Mesenchymal stem cell (in vitro differentiated cells and primary cell): ENCODE data around the gene CTNNA1.

Experiments
- DNase-seq: peaks from one replicate; pipeline ENCODE4 v3.0.0-alpha.2; 2013
- H2AFZ ChIP-seq: one replicate; pipeline ENCODE4 v1.6.1; 2013; ENCODE audit warnings: low read depth, mild to moderate bottlenecking, control low read depth, inconsistent platforms, low read length, moderate library complexity
- H2AK5ac ChIP-seq: 2 replicates; pipeline ENCODE4 v1.6.1; 2013; ENCODE audit warnings: low read length, moderate library complexity, mild to moderate bottlenecking, inconsistent platforms; ENCODE audit not compliant: severe bottlenecking
- H2BK120ac ChIP-seq: one replicate; pipeline ENCODE4 v1.6.1; 2013; ENCODE audit warnings: low read depth, mild to moderate bottlenecking, inconsistent platforms, low read length, moderate library complexity
- H2BK12ac ChIP-seq, 2 experiments: one replicate each; pipeline ENCODE4 v1.6.1; 2013; ENCODE audit warnings: inconsistent platforms in 2 of 2, low read length in 2 of 2, mild to moderate bottlenecking in 2 of 2, moderate library complexity in 2 of 2, control low read depth in 1 of 2
- H2BK15ac ChIP-seq: one replicate; pipeline ENCODE4 v1.6.1; 2013; ENCODE audit warnings: mild to moderate bottlenecking, low read depth, inconsistent platforms; ENCODE audit not compliant: poor library complexity, severe bottlenecking
- H2BK5ac ChIP-seq: 2 replicates; pipeline ENCODE4 v1.6.1; 2013; ENCODE audit warnings: low read depth, mild to moderate bottlenecking, low read length, control low read depth, inconsistent platforms; ENCODE audit not compliant: poor library complexity, severe bottlenecking
- H3K14ac ChIP-seq, 2 experiments: one replicate each; pipeline ENCODE4 v1.6.1; 2013; ENCODE audit warnings: inconsistent platforms in 2 of 2, low read length in 2 of 2, control low read depth in 1 of 2, mild to moderate bottlenecking in 1 of 2, moderate library complexity in 1 of 2
- H3K18ac ChIP-seq, 2 experiments: one replicate each; pipeline ENCODE4 v1.6.1; 2013; ENCODE audit warnings: inconsistent platforms in 2 of 2, low read length in 2 of 2, control low read depth in 1 of 2, low read depth in 1 of 2, mild to moderate bottlenecking in 1 of 2
- H3K23ac ChIP-seq, 2 experiments: one replicate each; pipeline ENCODE4 v1.6.1; 2013; ENCODE audit warnings: inconsistent platforms in 2 of 2, low read length in 2 of 2, mild to moderate bottlenecking in 2 of 2, moderate library complexity in 2 of 2, control low read depth in 1 of 2
- H3K27ac ChIP-seq: 2 replicates; pipeline ENCODE4 v1.5.1; 2013; ENCODE audit warnings: mild to moderate bottlenecking, moderate library complexity, low read length, control low read depth, inconsistent platforms; ENCODE audit not compliant: poor library complexity, severe bottlenecking
- H3K27me3 ChIP-seq, 2 experiments: 2 replicates each; pipeline versions ENCODE4 v1.6.1 to v1.7.0; 2013; ENCODE audit warnings: low read length in 2 of 2, mild to moderate bottlenecking in 2 of 2, moderate library complexity in 2 of 2, control low read depth in 1 of 2, inconsistent platforms in 1 of 2; ENCODE audit not compliant: control insufficient read depth in 1 of 2, insufficient read depth in 1 of 2
- H3K36me3 ChIP-seq, 2 experiments: 2 replicates each; pipeline versions ENCODE4 v1.6.1 to v1.7.0; 2013; ENCODE audit warnings: low read length in 2 of 2, control low read depth in 1 of 2, inconsistent platforms in 1 of 2, low read depth in 1 of 2, mild to moderate bottlenecking in 1 of 2; ENCODE audit not compliant: insufficient read depth in 2 of 2, control insufficient read depth in 1 of 2
- H3K4ac ChIP-seq, 2 experiments: one replicate each; pipeline ENCODE4 v1.6.1; 2013; ENCODE audit warnings: inconsistent platforms in 2 of 2, low read length in 2 of 2, mild to moderate bottlenecking in 2 of 2, moderate library complexity in 2 of 2, control low read depth in 1 of 2, low read depth in 1 of 2
- H3K4me1 ChIP-seq: 2 replicates; pipeline ENCODE4 v1.6.1; 2013; ENCODE audit warnings: low read depth, low read length, control low read depth; ENCODE audit not compliant: control insufficient read depth, insufficient read depth
- H3K4me2 ChIP-seq: 2 replicates; pipeline ENCODE4 v1.6.1; 2013; ENCODE audit warnings: low read length, mild to moderate bottlenecking, inconsistent platforms; ENCODE audit not compliant: poor library complexity, severe bottlenecking
- H3K4me3 ChIP-seq, 2 experiments: 2 replicates each; pipeline versions ENCODE4 v1.5.1 to v1.7.0; 2013; ENCODE audit warnings: low read length in 2 of 2, mild to moderate bottlenecking in 2 of 2, control low read depth in 1 of 2, low read depth in 1 of 2; ENCODE audit not compliant: insufficient read depth in 1 of 2
- H3K79me1 ChIP-seq: replicated peaks from 2 replicates; pipeline ENCODE4 v1.6.1; 2013; ENCODE audit warnings: mild to moderate bottlenecking, control low read depth, low read length, inconsistent platforms; ENCODE audit not compliant: poor library complexity, severe bottlenecking
- H3K9ac ChIP-seq: 2 replicates; pipeline ENCODE4 v1.7.0; 2013; ENCODE audit warnings: mild to moderate bottlenecking, low read length, moderate library complexity
- H3K9me3 ChIP-seq: 2 replicates; pipeline ENCODE4 v1.7.0; 2013; ENCODE audit warnings: mild to moderate bottlenecking, low read length; ENCODE audit not compliant: control insufficient read depth
- H4K8ac ChIP-seq: one replicate; pipeline ENCODE4 v1.6.1; 2013; ENCODE audit warnings: inconsistent platforms, mild to moderate bottlenecking, low read length, moderate library complexity
- H4K91ac ChIP-seq: one replicate; pipeline ENCODE4 v1.6.1; 2013; ENCODE audit warnings: mild to moderate bottlenecking, low read length, inconsistent platforms
- WGBS: methylation state at CpG from one replicate; pipeline ENCODE4 v1.1.7; 2013; ENCODE audit warnings: mixed read lengths; 5-methylcytosine and 5-hydroxymethylcytosine counted together

The CTNNA1 gene

DNA sequence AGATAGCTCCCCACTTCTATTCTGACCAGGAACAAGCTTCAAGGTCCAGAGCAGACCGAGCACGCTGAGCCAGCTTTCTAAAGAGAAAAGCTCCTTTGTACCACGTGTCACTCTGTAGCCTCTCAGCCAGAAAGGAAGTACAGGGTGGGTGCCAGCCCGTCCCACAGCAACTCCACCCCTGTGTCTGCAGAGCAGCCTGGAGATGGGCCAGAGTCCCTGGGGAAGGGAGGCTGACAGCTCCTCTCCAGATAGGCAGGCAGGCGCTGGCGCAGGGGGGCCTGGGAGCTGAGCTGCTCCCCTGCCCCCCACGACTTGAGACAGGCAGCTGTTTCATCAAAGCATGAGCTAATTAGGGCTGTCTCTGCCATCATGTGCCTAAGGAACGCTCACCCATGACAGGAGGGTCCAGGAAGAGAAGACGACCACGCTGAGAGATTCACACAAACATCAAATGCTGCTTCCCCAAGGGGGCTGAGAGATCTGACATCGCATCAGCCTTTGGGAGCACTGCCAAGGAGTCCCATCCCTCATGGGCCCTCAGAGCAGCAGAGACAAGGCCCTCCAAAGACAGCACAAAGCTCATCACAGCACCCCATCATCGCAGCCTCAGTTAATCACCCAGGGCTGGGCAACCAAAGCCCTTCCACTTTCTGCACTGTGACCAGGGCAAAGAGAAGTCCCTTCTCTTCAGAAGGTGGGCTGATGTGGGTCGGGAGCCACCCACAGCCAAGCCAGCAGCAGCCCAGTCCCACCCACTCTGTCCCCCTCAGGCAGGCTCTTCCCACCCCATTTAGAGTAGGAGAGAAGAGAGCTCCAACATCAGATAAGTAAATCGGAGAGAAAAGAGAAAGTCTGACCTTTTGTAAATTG lies 200.4 kb downstream of the CTNNA1 start:
- peak overlapping the region; percentile 54 for H4K91ac ChIP-seq
- no peak overlapping the region for H2BK120ac ChIP-seq
- H2BK15ac ChIP-seq = peak overlapping the region; percentile 26
- H3K4me1 ChIP-seq = peaks cover 47% of the 10 kb centered on the region
- peak overlapping the region; percentile 70 for H4K8ac ChIP-seq
- peak overlapping the region in 1 of 2 experiments; percentile 44 for H3K14ac ChIP-seq
- H3K9me3 ChIP-seq = no peaks in the 10 kb centered on the region
- WGBS = 65% methylated on average over 13 of the region's 14 CpGs
- H2BK12ac ChIP-seq = peak overlapping the region in 1 of 2 experiments; percentile 76
- H3K9ac ChIP-seq = no peak overlapping the region
- H2BK5ac ChIP-seq = no peak overlapping the region
- peak overlapping the region; percentile 29 for H2AFZ ChIP-seq
- no peak overlapping the region for H3K4me2 ChIP-seq
- peak overlapping the region; percentile 20 to 32 for H3K4ac ChIP-seq
- no peak overlapping the region for H3K4me3 ChIP-seq
- H3K79me1 ChIP-seq = peaks cover 31% of the 10 kb centered on the region
- no peaks in the 10 kb centered on the region for H3K27me3 ChIP-seq
- H3K27ac ChIP-seq = no peak overlapping the region
- peak overlapping the region; percentile 23 for H2AK5ac ChIP-seq
- peak; percentile 54 for DNase-seq
- H3K23ac ChIP-seq = no peak overlapping the region
- H3K36me3 ChIP-seq = peaks cover 9 to 24% of the 10 kb centered on the region in 2 experiments
- H3K18ac ChIP-seq = peak overlapping the region; percentile 37 to 81

DNA sequence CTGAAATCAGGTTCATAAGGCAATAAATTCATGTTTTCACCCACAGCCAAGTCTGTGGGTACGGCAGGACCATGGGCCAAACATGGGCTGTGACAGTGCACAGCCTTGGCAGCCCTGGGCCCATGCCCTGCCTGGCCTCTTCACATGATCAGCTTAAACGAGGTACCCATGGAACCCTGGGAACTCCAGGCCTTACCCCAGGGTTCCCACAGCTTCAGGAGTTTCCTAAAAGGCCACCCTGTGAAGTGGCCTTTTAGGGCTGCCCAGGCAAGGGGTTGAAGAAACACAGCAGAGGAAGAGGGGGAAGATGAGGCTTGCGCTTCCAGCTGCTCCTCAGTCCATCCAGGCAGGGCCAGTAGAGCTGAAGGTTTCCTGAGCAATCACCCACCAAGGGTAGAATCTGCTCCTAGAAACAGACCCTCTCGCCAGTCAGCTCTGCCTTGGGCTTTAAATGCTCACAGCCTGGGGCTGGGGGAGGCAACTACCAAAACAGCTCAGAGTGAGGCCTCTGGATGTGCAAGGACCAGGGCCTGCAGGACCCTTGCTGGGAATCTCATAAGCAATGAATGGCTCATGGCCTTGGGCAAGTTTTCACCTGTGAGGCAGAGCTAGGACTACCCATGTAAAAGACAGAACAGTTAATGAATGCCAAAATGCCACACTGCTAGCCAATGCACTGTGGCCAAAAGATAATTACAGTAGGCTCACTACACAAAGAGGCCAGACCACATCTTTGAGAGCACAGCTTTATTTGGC lies 201.2 kb downstream of the CTNNA1 start:
- H3K4me2 ChIP-seq = no peak overlapping the region
- DNase-seq = no peak
- H2BK5ac ChIP-seq = no peak overlapping the region
- peak overlapping the region; percentile 90 for H3K27ac ChIP-seq
- peak overlapping the region in 1 of 2 experiments; percentile 94 for H3K14ac ChIP-seq
- no peak overlapping the region for H2BK120ac ChIP-seq
- peaks cover 9 to 24% of the 10 kb centered on the region in 2 experiments for H3K36me3 ChIP-seq
- peak overlapping the region; percentile 24 to 75 for H3K4ac ChIP-seq
- H3K4me3 ChIP-seq = no peak overlapping the region
- no peak overlapping the region for H2BK15ac ChIP-seq
- H3K9ac ChIP-seq = no peak overlapping the region
- H3K9me3 ChIP-seq = no peaks in the 10 kb centered on the region
- no peak overlapping the region for H3K23ac ChIP-seq
- H3K4me1 ChIP-seq = peaks cover 41% of the 10 kb centered on the region
- peak overlapping the region; percentile 51 for H4K8ac ChIP-seq
- H3K79me1 ChIP-seq = peaks cover 31% of the 10 kb centered on the region
- H3K27me3 ChIP-seq = no peaks in the 10 kb centered on the region
- no peak overlapping the region for H4K91ac ChIP-seq
- WGBS = 93% methylated on average over 4 of the region's 4 CpGs
- H2AFZ ChIP-seq = no peak overlapping the region
- peak overlapping the region; percentile 45 to 75 for H3K18ac ChIP-seq
- peak overlapping the region; percentile 75 to 91 for H2BK12ac ChIP-seq
- H2AK5ac ChIP-seq = peak overlapping the region; percentile 74

DNA sequence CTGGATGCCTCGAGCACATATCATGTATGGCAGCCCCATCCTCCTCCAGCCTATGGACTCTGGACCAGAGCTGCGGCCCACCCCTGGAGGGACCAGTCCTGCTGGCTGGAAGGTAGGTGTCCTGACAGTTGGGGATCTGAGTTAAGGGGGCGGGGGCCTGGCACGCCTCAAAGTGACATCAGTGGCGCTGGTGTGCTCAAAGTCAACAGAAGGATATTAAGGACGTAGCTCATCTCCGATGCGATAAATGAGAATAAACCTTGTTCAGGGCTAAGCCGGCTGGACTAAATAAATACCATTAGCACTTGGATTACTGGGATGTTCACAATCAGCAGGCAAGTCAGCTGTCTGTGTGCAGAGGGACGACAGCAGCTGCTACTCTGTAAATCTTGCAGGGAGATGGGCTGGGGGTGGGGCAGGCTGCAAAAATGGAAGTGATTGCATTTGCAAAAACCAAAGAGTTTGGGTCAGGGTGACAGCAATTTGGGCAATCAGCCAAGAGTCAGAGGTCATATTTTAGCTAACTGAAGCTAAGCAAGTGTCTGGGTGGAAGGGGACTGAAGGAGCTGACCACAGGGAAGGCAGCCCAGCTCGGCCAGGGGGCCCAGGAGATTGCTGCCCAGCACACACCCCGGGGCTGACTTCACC lies 201.9 kb downstream of the CTNNA1 start:
- Histone ChIP-seq H3K4ac (peak overlapping the region; percentile 24 to 57), H4K91ac (no peak overlapping the region), H2BK120ac (no peak overlapping the region), H3K36me3 (peaks cover 9 to 20% of the 10 kb centered on the region in 2 experiments), H3K4me3 (no peak overlapping the region), H2BK12ac (peak overlapping the region in 1 of 2 experiments; percentile 91), H2BK15ac (peak overlapping the region; percentile 37), H2BK5ac (peak overlapping the region; percentile 96), H3K18ac (peak overlapping the region; percentile 45 to 75), H3K27ac (peak overlapping the region; percentile 90), H4K8ac (peak overlapping the region; percentile 51), H2AFZ (no peak overlapping the region), H3K23ac (no peak overlapping the region), H3K79me1 (peaks cover 31% of the 10 kb centered on the region), H3K4me1 (peaks cover 39% of the 10 kb centered on the region), H3K14ac (peak overlapping the region in 1 of 2 experiments; percentile 94), H3K9ac (no peak overlapping the region), H3K27me3 (no peaks in the 10 kb centered on the region), H3K4me2 (peak overlapping the region; percentile 1), H2AK5ac (peak overlapping the region; percentile 74), H3K9me3 (no peaks in the 10 kb centered on the region)
- peak; percentile 52 for DNase-seq
- WGBS = 64% methylated on average over 11 of the region's 12 CpGs
